ENCODE results near the gene CLIP1.
"Not testable (repeated sequence)": the region's sequence is repeated elsewhere in the genome, so short reads cannot be mapped to it uniquely, and the experiment has no call there.

CLIP1 gene

GRCh38 chr12:122421821-122422729 lies at the start of gene CLIP1:
Gene CLIP1, minus strand, starts transcription at chr12:122422669. Its CDS starts 42,217 bp downstream, at chr12:122380452.
- DNase-seq (ENCODE audit: low read depth): peak; percentile 51

GRCh38 chr12:122471324-122472226 lies 49.1 kb upstream of the CLIP1 start:
- DNase-seq (ENCODE audit: low read depth): no peak

GRCh38 chr12:122470576-122470975 lies 48.1 kb upstream of the CLIP1 start:
- DNase-seq (ENCODE audit: low read depth): not testable (repeated sequence)

GRCh38 chr12:122469856-122470255 lies 47.4 kb upstream of the CLIP1 start:
- not testable (repeated sequence) for DNase-seq (ENCODE audit: low read depth)

DNA sequence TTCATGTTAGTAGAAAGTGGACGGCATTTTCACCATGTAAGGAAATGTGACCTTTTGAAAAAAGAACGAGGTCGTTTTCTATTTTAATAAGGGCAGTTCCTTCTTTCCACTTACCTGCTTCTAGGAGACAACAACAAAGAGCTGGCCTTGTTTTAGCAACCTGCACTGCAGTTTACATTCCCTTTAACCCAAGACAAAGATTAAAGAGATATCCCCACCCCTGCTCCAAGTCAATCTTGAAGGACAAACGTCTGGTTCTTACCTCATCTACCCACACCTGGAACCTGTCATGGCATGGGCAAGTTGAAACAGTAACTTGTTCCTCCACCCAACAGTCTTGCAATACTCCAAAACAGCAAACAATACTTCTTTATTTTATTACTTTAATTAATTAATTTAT lies 45.5 kb upstream of the CLIP1 start:
- no peak for DNase-seq (ENCODE audit: low read depth)

DNA sequence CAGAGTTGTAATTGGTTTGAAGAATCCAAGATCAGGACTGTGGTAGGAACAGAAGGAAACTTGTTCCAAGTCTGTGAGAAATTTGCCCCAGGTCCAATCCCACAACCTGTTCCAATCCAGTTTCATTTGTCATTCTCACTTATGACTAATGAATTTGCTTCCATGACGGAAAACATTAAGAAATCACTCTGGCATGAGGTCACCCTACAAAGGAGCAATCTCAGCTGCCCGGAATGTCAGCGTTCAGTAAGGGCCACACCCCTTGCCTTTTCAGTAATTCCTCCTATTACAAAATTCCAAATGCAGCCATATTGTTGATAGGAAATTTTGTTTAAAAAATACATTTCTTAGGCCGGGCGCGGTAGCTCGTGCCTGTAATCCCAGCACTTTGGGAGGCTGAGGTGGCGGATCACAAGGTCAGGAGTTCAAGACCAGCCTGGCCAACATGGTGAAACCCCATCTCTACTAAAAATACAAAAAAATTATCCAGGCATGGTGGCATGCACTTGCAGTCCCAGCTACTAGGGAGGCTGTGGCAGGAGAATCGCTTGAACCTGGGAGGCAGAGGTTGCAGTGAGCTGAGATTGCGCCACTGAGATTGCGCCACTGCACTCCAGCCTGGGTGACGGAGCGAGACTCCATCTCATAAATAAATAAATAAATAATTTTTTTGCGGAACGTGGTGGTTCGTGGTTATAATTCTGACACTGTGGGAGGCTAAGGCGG lies 42.0 kb upstream of the CLIP1 start:
- not testable (repeated sequence) for DNase-seq (ENCODE audit: low read depth)

DNA sequence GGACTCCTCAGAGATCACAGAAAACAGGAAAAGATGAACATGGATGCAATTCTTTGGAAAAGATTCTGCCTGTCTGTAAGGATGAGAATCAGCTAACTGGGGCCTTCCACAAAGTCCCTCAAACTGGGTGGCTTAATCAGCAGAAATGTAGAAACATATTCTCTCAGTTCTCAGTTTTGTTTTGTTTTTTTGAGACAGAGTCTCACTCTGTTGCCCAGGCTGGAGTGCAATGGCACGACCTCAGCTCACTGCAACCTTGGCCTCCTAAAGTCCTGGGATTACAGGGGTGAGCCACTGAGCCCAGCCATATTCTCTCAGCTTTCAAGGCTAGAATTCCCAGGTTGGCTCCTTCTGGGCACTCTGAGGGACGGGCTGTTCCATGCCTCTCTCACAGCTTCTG lies 38.2 kb upstream of the CLIP1 start:
- no peak for DNase-seq (ENCODE audit: low read depth)

DNA sequence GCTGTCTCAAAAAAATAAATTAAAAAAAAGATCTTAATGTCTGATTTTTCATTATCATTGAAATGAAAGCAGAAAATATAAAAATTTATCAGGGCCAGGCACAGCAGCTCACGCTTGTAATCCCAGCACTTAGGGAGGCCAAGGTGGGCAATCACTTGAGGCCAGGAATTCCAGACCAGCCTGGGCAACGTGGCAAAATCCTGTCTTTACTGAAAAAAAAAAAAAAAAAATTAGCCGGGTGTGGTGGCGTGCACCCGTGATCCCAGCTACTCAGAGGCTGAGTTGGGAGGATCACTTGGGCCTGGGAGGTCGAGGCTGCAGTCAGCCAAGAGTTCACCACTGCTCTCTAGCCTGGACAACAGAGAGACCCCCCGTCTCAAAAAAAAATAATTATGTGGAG lies 37.6 kb upstream of the CLIP1 start:
- no peak for DNase-seq (ENCODE audit: low read depth)

GRCh38 chr12:122459211-122459610 lies 36.7 kb upstream of the CLIP1 start:
- DNase-seq (ENCODE audit: low read depth): no peak

GRCh38 chr12:122458105-122459035 lies 35.9 kb upstream of the CLIP1 start:
- DNase-seq (ENCODE audit: low read depth): no peak

GRCh38 chr12:122457627-122458026 lies 35.2 kb upstream of the CLIP1 start:
- DNase-seq (ENCODE audit: low read depth): no peak

DNA sequence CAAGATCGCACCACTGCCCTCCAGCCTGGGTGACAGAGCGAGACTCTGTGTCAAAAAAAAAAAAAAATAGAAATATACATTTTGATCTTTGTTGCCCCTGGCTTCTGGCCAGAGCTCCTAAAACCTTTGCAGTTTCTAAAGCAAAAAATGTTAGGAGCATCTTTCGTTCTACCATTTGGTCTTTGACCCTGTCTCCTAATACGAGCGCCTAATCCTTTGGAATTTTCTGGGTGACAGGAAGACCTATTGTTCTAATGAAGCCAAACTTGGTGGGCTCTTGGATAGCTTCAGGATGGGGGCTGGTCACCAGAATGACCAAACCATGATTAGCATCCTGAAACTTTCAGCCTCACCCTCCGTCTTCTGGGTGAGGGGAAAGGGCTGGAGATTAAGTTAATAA lies 32.3 kb upstream of the CLIP1 start:
- no peak for DNase-seq (ENCODE audit: low read depth)

- DNase-seq (ENCODE audit: low read depth): no peak
These were observed 31.8 kb upstream of the CLIP1 start for GRCh38 chr12:122454250-122454721.

DNA sequence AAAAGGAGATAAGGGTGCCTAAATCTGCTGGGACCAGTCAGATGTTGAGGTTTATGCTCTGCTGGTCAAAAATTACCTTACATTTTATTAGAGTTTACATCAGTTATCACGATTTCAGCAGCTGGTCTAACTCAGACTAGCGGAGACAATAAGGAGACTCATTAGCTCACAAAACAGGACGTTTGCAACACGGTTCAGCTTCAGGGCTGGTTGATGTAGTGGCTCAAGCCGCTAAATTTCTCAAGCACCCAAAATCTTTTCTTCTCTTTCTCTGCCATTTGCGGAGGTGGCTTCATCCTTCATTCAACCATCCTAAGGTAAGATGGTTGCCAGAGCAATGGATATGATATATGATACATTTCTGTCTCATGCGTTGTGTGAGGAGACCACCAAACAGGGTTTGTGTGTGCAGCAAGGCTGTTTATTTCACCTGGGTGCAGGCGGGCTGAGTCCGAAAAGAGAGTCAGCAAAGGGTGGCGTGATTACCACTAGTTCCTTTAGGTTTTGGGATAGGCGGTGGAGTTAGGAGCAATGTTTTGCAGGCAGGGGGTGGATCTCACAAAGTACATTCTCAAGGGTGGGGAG lies 30.3 kb upstream of the CLIP1 start:
- DNase-seq (ENCODE audit: low read depth): no peak

GRCh38 chr12:122449317-122449716 lies 26.8 kb upstream of the CLIP1 start:
- no peak for DNase-seq (ENCODE audit: low read depth)

GRCh38 chr12:122447825-122448224 lies 25.4 kb upstream of the CLIP1 start:
- DNase-seq (ENCODE audit: low read depth): not testable (repeated sequence)

DNA sequence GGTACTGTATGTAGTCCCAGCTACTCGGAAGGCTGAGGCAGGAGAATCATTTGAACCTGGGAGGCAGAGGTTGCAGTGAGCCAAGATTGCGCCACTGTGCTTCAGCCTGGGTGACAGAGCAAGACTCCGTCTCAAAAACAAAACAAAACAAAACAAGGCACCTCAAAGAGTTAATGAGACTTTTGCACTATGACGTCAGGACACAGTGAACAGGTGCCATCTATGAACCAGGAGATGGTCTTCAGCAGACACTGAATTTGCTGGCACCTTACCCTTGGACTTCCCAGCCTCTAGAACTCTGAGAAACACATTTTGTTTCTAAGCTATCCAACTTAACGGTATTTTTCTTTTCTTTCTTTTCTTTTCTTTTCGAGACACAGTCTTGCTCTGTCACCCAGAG lies 23.9 kb upstream of the CLIP1 start:
- DNase-seq (ENCODE audit: low read depth): not testable (repeated sequence)

GRCh38 chr12:122444071-122444470 lies 21.6 kb upstream of the CLIP1 start:
- not testable (repeated sequence) for DNase-seq (ENCODE audit: low read depth)

- DNase-seq (ENCODE audit: low read depth): not testable (repeated sequence)
These were observed 16.4 kb upstream of the CLIP1 start for GRCh38 chr12:122438822-122439221.

DNA sequence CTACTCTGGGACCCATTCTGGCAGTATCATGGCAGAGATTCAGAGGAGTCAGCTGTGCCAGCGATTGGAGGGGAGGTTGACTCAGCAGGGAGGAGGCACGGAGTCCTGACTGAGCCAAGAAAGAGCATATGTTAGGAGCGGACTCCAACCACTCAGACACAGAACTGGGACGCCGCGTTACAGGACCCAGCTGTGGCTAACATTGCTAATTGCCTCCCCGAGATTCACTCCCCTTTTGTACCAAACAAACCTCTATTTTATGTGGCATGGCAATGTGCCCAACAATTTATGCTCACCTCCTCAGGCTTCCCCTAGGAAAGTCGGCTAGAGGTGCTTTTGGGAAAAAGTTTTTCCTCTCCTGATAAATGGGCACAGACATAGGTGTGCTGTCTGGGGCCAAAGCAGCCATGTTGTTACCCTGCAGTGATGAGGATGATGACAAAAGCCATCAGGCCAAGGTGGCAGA lies 15.2 kb upstream of the CLIP1 start:
- DNase-seq (ENCODE audit: low read depth): no peak

Measured in activated T-helper 1 cell treated with Interleukin-2 at 50 U/mL for 16 hours (primary cell).